Muscle layer of colon (tissue), 2 donors: ENCODE data around the gene TUSC2.
A peak's percentile ranks its signal among the peaks of the same experiment; 100 is the strongest.

Experiments
- H3K27ac ChIP-seq: one replicate; pipeline ENCODE4 v1.7.0; 2013; ENCODE audit warnings: low read depth, mild to moderate bottlenecking, low read length, moderate library complexity
- H3K27me3 ChIP-seq, 2 donors: one replicate each; pipeline ENCODE4 v1.7.0; 2013; ENCODE audit warnings: low read length in 2 of 2, mild to moderate bottlenecking in 2 of 2; ENCODE audit not compliant: insufficient read depth in 2 of 2, control insufficient read depth in 1 of 2
- H3K36me3 ChIP-seq: one replicate; pipeline ENCODE4 v1.7.0; 2013; ENCODE audit warnings: mild to moderate bottlenecking, low read length; ENCODE audit not compliant: insufficient read depth
- H3K4me1 ChIP-seq: one replicate; pipeline ENCODE4 v1.7.0; 2013; ENCODE audit warnings: mild to moderate bottlenecking, low read length; ENCODE audit not compliant: insufficient read depth
- H3K4me3 ChIP-seq, 2 donors: one replicate each; pipeline ENCODE4 v1.7.0; 2013; ENCODE audit warnings: low read length in 2 of 2, low read depth in 1 of 2, mild to moderate bottlenecking in 1 of 2, moderate library complexity in 1 of 2
- H3K9ac ChIP-seq: one replicate; pipeline ENCODE4 v1.7.0; 2013; ENCODE audit warnings: low read length
- H3K9me3 ChIP-seq: one replicate; pipeline ENCODE4 v1.7.0; 2013; ENCODE audit warnings: mild to moderate bottlenecking, low read length
- donor health status: abdominal sarcoma.
- donor health status: Adenocarcinoma of cecum.

Gene TUSC2

GRCh38 chr3:50341537-50341936, 13.5 kb upstream of the TUSC2 start:
- no peaks in the 10 kb centered on the region for H3K9me3 ChIP-seq
- no peaks in the 10 kb centered on the region for H3K36me3 ChIP-seq
- H3K27me3 ChIP-seq, result no peaks in the 10 kb centered on the region
- H3K4me1 ChIP-seq, result peaks cover 37% of the 10 kb centered on the region
- H3K9ac ChIP-seq, result no peak overlapping the region
- H3K4me3 ChIP-seq, result peak overlapping the region in 1 of 2 donors; percentile 58
- H3K27ac ChIP-seq, result no peak overlapping the region

- Histone ChIP-seq H3K27ac (peak within 1 kb of the TSS; percentile 59), H3K4me1 (peaks cover 43% of the 10 kb centered on the region), H3K9ac (no peak within 1 kb of the TSS), H3K27me3 (no peaks in the 10 kb centered on the region), H3K36me3 (no peaks in the 10 kb centered on the region), H3K4me3 (peak within 1 kb of the TSS; percentile 29 to 58), H3K9me3 (no peaks in the 10 kb centered on the region)
Measured at GRCh38 chr3:50340448-50341329, 12.7 kb upstream of the TUSC2 start, which contains the start of gene RASSF1. RASSF1 (minus strand) TSS chr3:50340836; CDS start chr3:50340805, 31 bp downstream.

DNA sequence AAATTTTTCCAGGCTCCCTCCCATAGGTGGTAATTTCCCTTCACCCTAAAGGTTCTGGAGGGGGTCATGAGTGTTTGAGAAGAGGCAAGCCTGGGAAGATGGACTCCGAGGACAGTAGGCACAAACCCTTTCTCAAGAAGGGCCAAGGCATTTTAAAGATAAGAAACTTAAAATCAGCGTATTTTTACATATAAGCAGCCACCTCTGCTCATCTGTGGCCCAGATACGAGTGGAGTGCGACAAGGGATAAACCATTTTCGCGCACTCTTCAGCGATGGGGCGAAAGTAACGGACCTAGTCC, 12.1 kb upstream of the TUSC2 start:
- Histone ChIP-seq H3K9me3 (no peaks in the 10 kb centered on the region), H3K4me1 (peaks cover 39% of the 10 kb centered on the region), H3K4me3 (peak overlapping the region; percentile 29 to 58), H3K9ac (no peak overlapping the region), H3K27me3 (no peaks in the 10 kb centered on the region), H3K36me3 (no peaks in the 10 kb centered on the region), H3K27ac (peak overlapping the region; percentile 6)

DNA sequence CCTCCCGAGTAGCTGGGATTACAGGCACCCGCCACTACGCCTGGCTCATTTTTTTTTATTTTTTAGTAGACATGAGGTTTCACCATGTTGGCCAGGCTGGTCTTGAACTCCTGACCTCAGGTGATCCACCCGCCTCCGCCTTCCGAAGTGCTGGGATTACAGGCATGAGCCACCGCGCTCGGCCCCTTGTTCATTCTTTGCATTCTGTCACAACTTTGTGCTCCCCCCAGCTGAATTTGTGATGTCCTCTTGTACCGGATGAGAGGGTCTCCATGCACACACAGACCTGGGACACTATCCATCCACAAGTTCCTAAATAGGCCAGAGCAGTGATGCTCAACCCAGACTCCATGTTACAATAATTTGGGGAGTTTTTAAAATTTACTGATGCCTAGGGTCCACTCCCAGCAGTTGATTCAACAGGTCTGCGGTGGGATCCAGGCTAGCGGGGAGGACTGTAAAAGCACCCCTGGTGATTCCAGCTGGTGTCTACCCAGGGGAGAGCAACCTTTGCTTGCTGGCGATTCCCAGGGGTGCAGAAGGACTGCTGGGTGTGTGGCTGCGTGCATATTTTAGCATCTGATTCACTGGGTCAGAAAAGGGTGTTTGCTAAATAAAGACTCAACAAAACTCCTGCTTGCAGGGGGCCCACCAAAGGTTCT, 11.6 kb upstream of the TUSC2 start:
- H3K36me3 ChIP-seq, result no peaks in the 10 kb centered on the region
- H3K4me1 ChIP-seq, result peaks cover 42% of the 10 kb centered on the region
- peak overlapping the region; percentile 6 for H3K27ac ChIP-seq
- H3K27me3 ChIP-seq, result no peaks in the 10 kb centered on the region
- no peaks in the 10 kb centered on the region for H3K9me3 ChIP-seq
- H3K9ac ChIP-seq, result no peak overlapping the region
- peak overlapping the region; percentile 29 to 58 for H3K4me3 ChIP-seq

DNA sequence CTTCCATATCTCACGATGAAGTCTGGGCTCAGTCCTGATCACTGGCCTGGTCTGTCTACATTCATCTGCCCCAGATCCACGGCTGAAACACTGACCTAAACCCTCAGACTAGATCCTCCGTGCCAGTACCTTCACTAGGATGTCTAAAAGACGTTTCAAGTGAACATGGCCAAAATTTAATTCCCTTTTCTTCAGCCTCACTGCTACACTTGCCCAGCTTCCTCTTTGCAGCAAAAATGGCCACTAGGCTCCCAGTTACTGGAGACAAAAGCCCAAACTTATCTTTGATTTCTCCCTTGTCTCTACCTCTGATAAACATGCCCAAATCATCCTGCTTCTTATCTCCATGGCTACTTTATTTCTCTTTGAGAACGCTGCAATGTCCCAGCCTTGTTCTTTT, 10.9 kb upstream of the TUSC2 start:
- H3K4me3 ChIP-seq, result peak overlapping the region in 1 of 2 donors; percentile 4
- no peak overlapping the region for H3K9ac ChIP-seq
- peak overlapping the region; percentile 91 for H3K27ac ChIP-seq
- H3K27me3 ChIP-seq, result no peaks in the 10 kb centered on the region
- H3K9me3 ChIP-seq, result no peaks in the 10 kb centered on the region
- peaks cover 48% of the 10 kb centered on the region for H3K4me1 ChIP-seq
- peaks cover 6% of the 10 kb centered on the region for H3K36me3 ChIP-seq

DNA sequence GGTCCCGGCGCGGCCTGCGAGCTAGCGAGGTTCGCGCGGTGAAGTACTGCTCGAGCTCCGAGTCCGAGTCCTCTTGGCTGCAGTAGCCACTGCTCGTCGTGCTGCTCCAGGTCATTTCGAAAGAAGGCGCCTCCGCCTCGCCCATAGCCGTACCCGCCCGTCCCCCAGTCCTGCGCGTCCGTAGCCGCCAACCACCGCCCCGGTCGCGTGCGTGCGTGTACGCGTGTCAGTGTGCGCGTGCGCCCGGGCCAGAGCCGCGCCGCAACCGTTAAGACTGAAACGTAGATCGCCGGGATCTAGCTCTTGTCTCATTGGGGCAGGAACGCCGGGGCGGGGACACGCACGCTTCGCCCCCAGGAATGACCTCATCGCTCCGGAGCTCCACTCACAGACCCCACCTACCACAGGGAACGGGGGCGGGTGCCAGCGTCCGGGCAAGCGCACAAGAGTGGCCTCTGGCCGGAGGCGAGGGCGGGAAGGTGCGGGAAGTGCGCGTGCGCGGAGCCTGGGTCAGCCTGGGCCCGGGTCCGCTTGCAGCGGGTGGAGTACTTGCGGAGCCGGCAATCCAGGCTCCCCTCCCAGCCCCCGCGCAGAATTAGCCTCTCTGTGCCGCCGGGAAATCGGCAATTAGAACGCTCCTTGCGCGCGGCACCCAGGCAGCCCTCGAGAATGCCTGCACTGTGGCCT, 9.3 kb upstream of the TUSC2 start:
- Histone ChIP-seq H3K27ac (peak overlapping the region; percentile 91), H3K4me1 (peaks cover 50% of the 10 kb centered on the region), H3K9me3 (no peaks in the 10 kb centered on the region), H3K9ac (peak overlapping the region; percentile 78), H3K36me3 (peaks cover 10% of the 10 kb centered on the region), H3K27me3 (no peaks in the 10 kb centered on the region), H3K4me3 (peak overlapping the region; percentile 76 to 81)

GRCh38 chr3:50336452-50337174, 8.6 kb upstream of the TUSC2 start:
- Histone ChIP-seq H3K36me3 (peaks cover 17% of the 10 kb centered on the region), H3K27ac (peak overlapping the region; percentile 91), H3K9ac (peak overlapping the region; percentile 74), H3K4me3 (peak overlapping the region; percentile 76 to 81), H3K4me1 (peaks cover 49% of the 10 kb centered on the region), H3K9me3 (no peaks in the 10 kb centered on the region), H3K27me3 (no peaks in the 10 kb centered on the region)

DNA sequence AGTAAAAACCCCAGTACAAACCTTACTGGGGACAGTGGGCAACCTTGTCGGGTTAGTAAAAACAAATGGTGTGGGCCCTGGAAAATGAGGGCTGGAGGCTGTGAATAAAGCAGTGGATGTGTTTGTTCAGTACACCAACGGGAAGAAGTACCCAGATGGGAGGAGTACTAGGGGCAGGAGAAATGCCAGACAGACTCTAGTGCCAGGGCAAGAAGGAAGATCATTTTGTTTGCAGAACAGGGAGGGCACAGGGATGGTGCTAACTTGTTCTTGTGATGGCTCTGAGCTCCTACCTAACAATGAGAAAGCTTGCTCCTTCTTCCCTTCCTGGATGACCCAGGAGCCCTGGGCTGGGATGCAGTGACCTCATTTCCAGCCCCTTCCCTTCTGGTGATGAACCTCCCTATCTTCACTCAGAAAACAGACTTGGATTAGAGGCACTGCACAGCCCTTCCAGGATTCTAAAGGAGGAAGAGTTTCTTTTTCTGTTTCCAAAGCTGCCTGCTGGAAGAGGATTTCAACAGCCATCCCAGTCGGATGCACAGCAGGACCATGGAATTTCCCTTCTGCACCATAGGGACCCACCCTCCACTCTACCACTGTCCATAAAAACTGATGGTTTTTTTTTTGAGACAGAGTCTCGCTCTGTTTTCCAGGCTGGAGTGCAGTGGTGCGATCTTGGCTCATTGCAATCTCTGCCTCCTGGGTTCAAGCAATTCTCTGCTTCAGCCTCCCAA, 6.5 kb upstream of the TUSC2 start:
- Histone ChIP-seq H3K27ac (peak overlapping the region; percentile 14), H3K4me3 (no peak overlapping the region), H3K9me3 (no peaks in the 10 kb centered on the region), H3K4me1 (peaks cover 34% of the 10 kb centered on the region), H3K27me3 (no peaks in the 10 kb centered on the region), H3K9ac (no peak overlapping the region), H3K36me3 (peaks cover 38% of the 10 kb centered on the region)

DNA sequence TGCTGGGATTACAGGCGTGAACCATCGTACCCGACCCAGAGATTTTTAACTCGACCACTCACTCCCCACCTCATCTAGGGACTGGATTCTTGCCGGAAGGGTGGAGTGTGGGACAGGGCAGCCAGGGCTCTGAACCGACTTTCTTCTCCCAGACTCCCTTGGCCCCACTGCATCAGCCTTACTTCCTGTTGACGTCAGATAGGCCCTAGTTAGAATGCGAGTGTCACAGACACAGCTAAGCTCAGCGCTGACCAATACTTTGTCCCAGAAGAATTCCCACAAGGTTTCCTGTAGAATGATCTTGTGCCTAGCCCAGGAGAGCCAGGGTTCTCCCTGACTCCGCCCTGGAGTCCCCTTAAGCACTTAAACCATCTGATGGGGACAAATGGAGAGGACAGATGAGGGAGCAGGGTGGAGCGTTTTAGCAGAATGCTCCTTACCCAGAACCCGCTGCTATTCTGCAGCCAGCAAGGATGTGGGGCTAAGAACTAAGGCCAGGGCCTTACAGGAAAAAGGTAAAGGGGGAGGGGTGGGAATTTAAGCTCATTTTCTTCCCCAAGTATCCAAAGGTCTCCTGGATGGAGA, 5.8 kb upstream of the TUSC2 start:
- Histone ChIP-seq H3K4me3 (no peak overlapping the region), H3K27me3 (no peaks in the 10 kb centered on the region), H3K27ac (no peak overlapping the region), H3K36me3 (peaks cover 42% of the 10 kb centered on the region), H3K9me3 (no peaks in the 10 kb centered on the region), H3K9ac (no peak overlapping the region), H3K4me1 (peaks cover 33% of the 10 kb centered on the region)

- H3K9ac ChIP-seq, result no peak overlapping the region
- H3K27ac ChIP-seq, result no peak overlapping the region
- H3K4me3 ChIP-seq, result no peak overlapping the region
- peaks cover 42% of the 10 kb centered on the region for H3K36me3 ChIP-seq
- H3K27me3 ChIP-seq, result no peaks in the 10 kb centered on the region
- no peaks in the 10 kb centered on the region for H3K9me3 ChIP-seq
- H3K4me1 ChIP-seq, result peaks cover 39% of the 10 kb centered on the region
Measured at GRCh38 chr3:50331364-50331907, 3.4 kb upstream of the TUSC2 start.
